AG04450 (cell line): ENCODE results near the gene GFPT1. TPM values are rescaled to one million over a fixed set of nuclear protein-coding genes. Genes with fewer than 3 reads are reported as not detected.

Experiments used
- CTCF ChIA-PET: fragments of 300-600, 350-600 bp; formaldehyde crosslinking; extraction: SDS; loops from one replicate; lab custom pipeline; 2022; ENCODE audit warnings: antibody characterized with exemption, inconsistent platforms; lab: Charles Lee
- POLR2A ChIA-PET: fragments of 350-600 bp; formaldehyde crosslinking; extraction: SDS; loops from one replicate; lab custom pipeline; 2021; ENCODE audit warnings: antibody characterized with exemption, inconsistent platforms; lab: Yijun Ruan, JAX
- DNase-seq: peaks from one replicate; pipeline ENCODE4 v3.0.0-alpha.2; 2011; ENCODE audit warnings: low read depth, low spot score
- H3K27ac ChIP-seq: one replicate; pipeline ENCODE4 v1.5.1; 2012; ENCODE audit warnings: low read depth, low read length, control low read depth
- H3K27me3 ChIP-seq: one replicate; pipeline ENCODE4 v1.6.0; 2012; ENCODE audit warnings: low read length; ENCODE audit not compliant: control insufficient read depth, insufficient read depth
- H3K4me3 ChIP-seq: 2 replicates; pipeline ENCODE4 v1.5.1; 2011; ENCODE audit warnings: mild to moderate bottlenecking, low read depth, low read length, control low read depth
- H3K9me3 ChIP-seq: 2 replicates; pipeline ENCODE4 v1.5.1; 2012; ENCODE audit warnings: low read length; ENCODE audit not compliant: control insufficient read depth, insufficient read depth
- polyA plus RNA-seq: library from polyadenylated mRNA; depleted of rRNA; stranded (reverse); fragments of >200 nt; gene quantifications from 2 replicates; pipeline ENCODE4 v1.2.3, GENCODE V29; 2011
- TF ChIP-seq, protein P1 (sequence below): IDR thresholded peaks from 2 replicates; pipeline ENCODE4 v1.5.1; 2011; ENCODE audit warnings: low read depth, low read length, control low read depth, inconsistent platforms

The GFPT1 gene
- polyA plus RNA-seq, 1 experiment: 47.4 TPM

DNA sequence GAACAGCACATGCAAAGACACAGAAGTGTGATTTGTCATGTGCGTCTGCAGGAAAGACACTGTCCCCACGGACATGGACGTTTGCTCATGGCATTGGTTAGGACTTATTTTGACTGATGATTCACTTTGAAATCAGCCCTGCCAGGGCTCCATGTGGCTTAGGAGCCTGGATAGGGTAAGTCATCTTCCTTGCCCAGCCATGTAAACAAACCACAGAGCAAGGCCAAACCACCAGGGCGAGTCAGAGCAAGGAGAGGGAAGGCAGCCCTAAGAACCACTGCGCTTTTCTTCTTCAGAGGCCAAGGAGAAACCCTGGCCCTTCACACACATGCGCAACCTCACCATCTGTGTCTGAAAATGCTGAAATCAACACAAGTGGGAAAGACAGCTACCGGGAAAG, 88.8 kb downstream of the GFPT1 start:
- Histone ChIP-seq H3K27ac (peak overlapping the region; percentile 68), H3K27me3 (no peaks in the 10 kb centered on the region), H3K4me3 (no peak overlapping the region), H3K9me3 (no peaks in the 10 kb centered on the region)
- peak; percentile 80 for DNase-seq
- ChIA-PET POLR2A (interaction anchor here (1.7 kb wide), 1 partner anchor 121 kb away, joined by 6 read pairs; no protein-coding TSS in a partner anchor), CTCF (interaction anchor here (1.1 to 1.4 kb wide), 2 partner anchors 8 to 285 kb away, joined by 4 to 5 read pairs; partner anchors contain the start of gene ANTXR1)
- TF ChIP-seq, protein P1, sequence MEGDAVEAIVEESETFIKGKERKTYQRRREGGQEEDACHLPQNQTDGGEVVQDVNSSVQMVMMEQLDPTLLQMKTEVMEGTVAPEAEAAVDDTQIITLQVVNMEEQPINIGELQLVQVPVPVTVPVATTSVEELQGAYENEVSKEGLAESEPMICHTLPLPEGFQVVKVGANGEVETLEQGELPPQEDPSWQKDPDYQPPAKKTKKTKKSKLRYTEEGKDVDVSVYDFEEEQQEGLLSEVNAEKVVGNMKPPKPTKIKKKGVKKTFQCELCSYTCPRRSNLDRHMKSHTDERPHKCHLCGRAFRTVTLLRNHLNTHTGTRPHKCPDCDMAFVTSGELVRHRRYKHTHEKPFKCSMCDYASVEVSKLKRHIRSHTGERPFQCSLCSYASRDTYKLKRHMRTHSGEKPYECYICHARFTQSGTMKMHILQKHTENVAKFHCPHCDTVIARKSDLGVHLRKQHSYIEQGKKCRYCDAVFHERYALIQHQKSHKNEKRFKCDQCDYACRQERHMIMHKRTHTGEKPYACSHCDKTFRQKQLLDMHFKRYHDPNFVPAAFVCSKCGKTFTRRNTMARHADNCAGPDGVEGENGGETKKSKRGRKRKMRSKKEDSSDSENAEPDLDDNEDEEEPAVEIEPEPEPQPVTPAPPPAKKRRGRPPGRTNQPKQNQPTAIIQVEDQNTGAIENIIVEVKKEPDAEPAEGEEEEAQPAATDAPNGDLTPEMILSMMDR: no peak

DNA sequence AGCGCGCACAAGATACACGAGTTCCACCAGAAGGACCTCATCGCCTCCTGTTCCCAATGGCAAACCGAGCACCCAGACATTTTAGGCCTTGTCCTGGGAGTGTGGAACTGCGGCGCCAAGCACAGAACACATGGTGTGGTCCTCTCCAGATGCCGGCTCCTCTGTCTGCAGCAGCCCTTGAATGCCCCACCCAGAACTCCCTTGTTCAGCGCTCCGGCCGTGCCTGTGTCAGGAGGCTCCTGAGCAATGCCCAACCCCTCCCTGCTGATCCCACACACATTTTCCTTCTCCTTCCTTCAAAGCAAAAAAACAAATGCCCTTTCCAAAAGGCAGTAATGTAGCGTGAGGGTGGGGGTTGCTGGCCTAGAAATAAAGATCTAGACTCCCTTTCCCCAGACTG, 89.8 kb downstream of the GFPT1 start:
- no peak for DNase-seq
- CTCF ChIA-PET: no interaction called here
- Histone ChIP-seq H3K27ac (no peak overlapping the region), H3K9me3 (no peaks in the 10 kb centered on the region), H3K4me3 (no peak overlapping the region), H3K27me3 (no peaks in the 10 kb centered on the region)
- TF ChIP-seq, protein P1: no peak
- POLR2A ChIA-PET: interaction anchor here (1.7 kb wide), 1 partner anchor 120 kb away, joined by 6 read pairs; no protein-coding TSS in a partner anchor

DNA sequence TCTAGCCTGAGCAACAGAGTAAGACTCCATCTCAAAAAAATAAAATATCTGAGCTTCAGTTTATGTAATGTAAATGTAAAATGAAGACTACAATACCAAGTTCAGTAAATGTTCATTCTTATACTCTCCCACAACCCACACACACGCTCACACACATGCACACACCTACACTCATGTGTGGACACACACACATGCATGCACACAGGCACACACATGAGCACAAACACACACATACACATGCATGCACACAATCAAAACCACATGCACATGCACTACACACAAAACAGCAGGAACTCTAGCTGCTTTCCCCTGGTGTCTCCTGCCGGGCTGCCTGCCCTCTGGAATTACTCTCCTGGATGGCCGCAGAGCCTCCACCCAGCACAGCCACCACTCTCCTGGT, 90.6 kb downstream of the GFPT1 start:
- Histone ChIP-seq H3K27me3 (no peaks in the 10 kb centered on the region), H3K4me3 (no peak overlapping the region), H3K27ac (no peak overlapping the region), H3K9me3 (no peaks in the 10 kb centered on the region)
- TF ChIP-seq, protein P1: no peak
- DNase-seq: no peak
- CTCF ChIA-PET: no interaction called here
- POLR2A ChIA-PET: no interaction called here

DNA sequence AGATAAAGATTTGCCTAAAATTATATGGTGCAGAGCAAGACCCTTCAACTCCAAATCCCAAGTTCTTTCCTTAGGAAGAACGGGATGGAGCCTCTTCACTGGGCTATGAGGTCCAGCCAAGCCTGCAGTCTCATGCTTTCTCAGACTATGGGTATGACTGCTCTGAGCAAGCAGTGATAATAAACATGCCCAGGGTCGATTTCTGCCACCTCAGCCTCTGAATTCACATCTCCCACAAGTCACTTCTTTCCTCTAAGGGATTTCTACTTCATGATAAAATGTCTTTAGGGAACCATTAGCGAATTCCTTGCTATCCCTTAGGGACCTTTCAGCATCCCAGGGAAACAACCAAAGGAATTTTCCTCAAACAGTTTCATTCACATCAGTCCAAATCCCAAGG, 94.8 kb downstream of the GFPT1 start:
- TF ChIP-seq, protein P1: no peak
- Histone ChIP-seq H3K27me3 (no peaks in the 10 kb centered on the region), H3K27ac (no peak overlapping the region), H3K4me3 (no peak overlapping the region), H3K9me3 (no peaks in the 10 kb centered on the region)
- ChIA-PET CTCF (no interaction called here), POLR2A (no interaction called here)
- DNase-seq: no peak

DNA sequence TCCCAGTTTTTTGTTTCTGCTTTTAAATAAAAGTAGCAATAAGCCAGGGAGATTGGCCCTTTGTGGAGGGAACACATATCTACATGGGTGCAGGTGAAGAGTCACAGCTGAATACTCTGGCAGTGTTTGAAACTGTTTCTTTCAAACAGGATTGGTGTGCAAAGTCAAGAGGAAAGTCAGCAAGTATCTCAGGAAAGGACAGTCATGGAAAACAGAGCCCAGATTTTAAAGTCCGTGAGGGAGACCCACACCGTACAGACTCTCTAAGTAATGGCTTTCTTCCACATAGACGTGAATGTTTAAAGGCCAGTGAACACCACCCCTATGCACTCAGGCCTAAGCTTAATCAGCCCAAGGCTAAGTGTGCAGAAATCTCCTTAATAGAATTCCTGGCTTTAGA, 95.3 kb downstream of the GFPT1 start:
- no peak overlapping the region for H3K27ac ChIP-seq
- no peak for DNase-seq
- CTCF ChIA-PET: no interaction called here
- H3K27me3 ChIP-seq: no peaks in the 10 kb centered on the region
- POLR2A ChIA-PET: no interaction called here
- no peak overlapping the region for H3K4me3 ChIP-seq
- TF ChIP-seq, protein P1: no peak
- H3K9me3 ChIP-seq: no peaks in the 10 kb centered on the region
